Adrenal gland (tissue), 5 donors: Measurements from ENCODE around the gene LTB4R.

ENCODE experiments used
- CTCF ChIP-seq, 6 experiments: fragments of 450-650 bp in 4 of 6; fragments of 200-600 bp in 2 of 6; sonication (generic) in 1 of 6; IDR thresholded peaks; 1 replicate in 5 of 6; 2 replicates in 1 of 6; pipeline versions ENCODE4 v1.5.1 to v1.8.0; 2016 to 2021; ENCODE audit warnings: antibody characterized with exemption in 6 of 6, mild to moderate bottlenecking in 2 of 6, moderate library complexity in 1 of 6
- POLR2A ChIP-seq, 2 donors: fragments of 450-650 bp; IDR thresholded peaks; one replicate each; pipeline ENCODE4 v1.6.1; 2017; ENCODE audit warnings: antibody characterized with exemption in 2 of 2, mild to moderate bottlenecking in 2 of 2, moderate library complexity in 1 of 2
- donor health status: DM: no; HTN: no; CAD: no.

- TF ChIP-seq CTCF (IDR thresholded peaks at IDR 0.05) (no peak), POLR2A (IDR thresholded peaks at IDR 0.05) (no peak)
Measured at GRCh38 chr14:24360281-24360680, 49.0 kb downstream of the LTB4R start.
